Neuronal stem cell (in vitro differentiated cells): ENCODE measurements around the gene BMP4.
A peak's percentile ranks its signal among the peaks of the same experiment; 100 is the strongest.

Source experiments
- DNase-seq: peaks from one replicate; pipeline ENCODE4 v3.0.0-alpha.2; 2013; ENCODE audit warnings: low spot score
- H2AFZ ChIP-seq: one replicate; pipeline ENCODE4 v1.6.1; 2013; ENCODE audit warnings: mild to moderate bottlenecking, low read length, inconsistent platforms
- H2AK5ac ChIP-seq: 2 replicates; pipeline ENCODE4 v1.6.1; 2013; ENCODE audit warnings: low read depth, mild to moderate bottlenecking, inconsistent platforms, low read length, moderate library complexity, mixed read lengths
- H2BK120ac ChIP-seq: 2 replicates; pipeline ENCODE4 v1.6.1; 2013; ENCODE audit warnings: low read depth, mild to moderate bottlenecking, inconsistent platforms, low read length, moderate library complexity, mixed read lengths
- H2BK12ac ChIP-seq: one replicate; pipeline ENCODE4 v1.6.1; 2013; ENCODE audit warnings: low read length, inconsistent platforms
- H2BK15ac ChIP-seq: 2 replicates; pipeline ENCODE4 v1.6.1; 2013; ENCODE audit warnings: mild to moderate bottlenecking, low read length, inconsistent platforms, mixed read lengths
- H2BK5ac ChIP-seq: one replicate; pipeline ENCODE4 v1.6.1; 2013; ENCODE audit warnings: inconsistent platforms, mild to moderate bottlenecking, low read length, moderate library complexity
- H3K14ac ChIP-seq: one replicate; pipeline ENCODE4 v1.6.1; 2013; ENCODE audit warnings: low read length, inconsistent platforms
- H3K18ac ChIP-seq: 2 replicates; pipeline ENCODE4 v1.6.1; 2013; ENCODE audit warnings: low read length, inconsistent platforms
- H3K23ac ChIP-seq: 2 replicates; pipeline ENCODE4 v1.6.1; 2013; ENCODE audit warnings: low read depth, mild to moderate bottlenecking, mixed read lengths, low read length, inconsistent platforms; ENCODE audit not compliant: poor library complexity
- H3K27ac ChIP-seq: replicated peaks from 3 replicates; pipeline ENCODE4 v1.5.1; 2013; ENCODE audit warnings: low read length, inconsistent platforms
- H3K27me3 ChIP-seq, 3 experiments: 2 replicates each; pipeline ENCODE4 v1.6.1; 2013; ENCODE audit warnings: low read length in 3 of 3, mild to moderate bottlenecking in 2 of 3, inconsistent platforms in 1 of 3, low read depth in 1 of 3, mixed read lengths in 1 of 3, moderate library complexity in 1 of 3; ENCODE audit not compliant: control insufficient read depth in 3 of 3, insufficient read depth in 3 of 3
- H3K36me3 ChIP-seq, 2 donors: replicated peaks in 1 of 2; 2 replicates each; pipeline ENCODE4 v1.6.1; 2013; ENCODE audit warnings: low read length in 2 of 2; ENCODE audit not compliant: control insufficient read depth in 2 of 2, insufficient read depth in 2 of 2
- H3K4ac ChIP-seq: 2 replicates; pipeline ENCODE4 v1.6.1; 2013; ENCODE audit warnings: inconsistent platforms, mild to moderate bottlenecking, low read length, moderate library complexity
- H3K4me1 ChIP-seq, 2 donors: 1 replicate in 1 of 2; 2 replicates in 1 of 2; pipeline ENCODE4 v1.6.1; 2013; ENCODE audit warnings: low read length in 2 of 2, low read depth in 1 of 2; ENCODE audit not compliant: control insufficient read depth in 2 of 2, insufficient read depth in 1 of 2
- H3K4me2 ChIP-seq: one replicate; pipeline ENCODE4 v1.6.1; 2013; ENCODE audit warnings: mild to moderate bottlenecking, low read length, inconsistent platforms; ENCODE audit not compliant: insufficient read depth, poor library complexity, severe bottlenecking
- H3K4me3 ChIP-seq, 2 donors: 2 replicates each; pipeline ENCODE4 v1.5.1; 2013; ENCODE audit warnings: low read length in 2 of 2, mild to moderate bottlenecking in 2 of 2, inconsistent platforms in 1 of 2, moderate library complexity in 1 of 2
- H3K79me1 ChIP-seq: one replicate; pipeline ENCODE4 v1.6.1; 2013; ENCODE audit warnings: low read depth, mild to moderate bottlenecking, inconsistent platforms, low read length, moderate library complexity
- H3K9ac ChIP-seq: one replicate; pipeline ENCODE4 v1.6.1; 2013; ENCODE audit warnings: mild to moderate bottlenecking, low read depth, low read length, inconsistent platforms; ENCODE audit not compliant: poor library complexity
- H3K9me3 ChIP-seq, 2 donors: replicated peaks in 1 of 2; 2 replicates each; pipeline versions ENCODE3 to v1.6.1; 2013; ENCODE audit warnings: low read length in 2 of 2, mild to moderate bottlenecking in 2 of 2, inconsistent platforms in 1 of 2, low read depth in 1 of 2, mixed read lengths in 1 of 2, moderate library complexity in 1 of 2; ENCODE audit not compliant: control insufficient read depth in 2 of 2, insufficient read depth in 1 of 2
- H4K8ac ChIP-seq: one replicate; pipeline ENCODE4 v1.6.1; 2013; ENCODE audit warnings: low read depth, mild to moderate bottlenecking, inconsistent platforms, low read length, moderate library complexity
- H4K91ac ChIP-seq: one replicate; pipeline ENCODE4 v1.6.1; 2013; ENCODE audit warnings: low read length, low read depth, mild to moderate bottlenecking, inconsistent platforms; ENCODE audit not compliant: poor library complexity
- WGBS, 2 donors: extraction: QIAGEN DNeasy Blood & Tissue Kit; methylation state at CpG; one replicate each; pipeline ENCODE4 v1.1.7; 2013; ENCODE audit warnings: missing lambda C conversion rate in 2 of 2, mixed read lengths in 1 of 2; ENCODE audit not compliant: insufficient read length in 2 of 2, insufficient replicate concordance in 1 of 2; ENCODE audit errors: extremely low coverage in 2 of 2; 5-methylcytosine and 5-hydroxymethylcytosine counted together

BMP4 gene

GRCh38 chr14:53954551-53955228, 1.9 kb downstream of the BMP4 start:
- Histone ChIP-seq H3K4me1 (peaks cover 6 to 12% of the 10 kb centered on the region in 2 donors), H2BK12ac (no peak overlapping the region), H3K27me3 (peaks cover 20 to 98% (median 73%) of the 10 kb centered on the region in 3 experiments), H3K23ac (no peak overlapping the region), H3K4ac (no peak overlapping the region), H3K36me3 (peaks cover 0 to 2% of the 10 kb centered on the region in 2 donors), H2BK120ac (no peak overlapping the region), H2AK5ac (peak overlapping the region; percentile 12), H3K18ac (peak overlapping the region; percentile 76), H4K8ac (no peak overlapping the region), H4K91ac (no peak overlapping the region), H3K4me2 (peak overlapping the region; percentile 85), H3K9ac (peak overlapping the region; percentile 79), H3K27ac (no peak overlapping the region), H2AFZ (peak overlapping the region; percentile 95), H3K79me1 (no peaks in the 10 kb centered on the region), H3K14ac (no peak overlapping the region), H2BK5ac (no peak overlapping the region), H2BK15ac (no peak overlapping the region), H3K4me3 (peak overlapping the region; percentile 37 to 69), H3K9me3 (no peaks in the 10 kb centered on the region)
- DNase-seq = no peak
- no CpG with 5 or more reads among the region's 53 CpGs for WGBS, 2 donors

DNA sequence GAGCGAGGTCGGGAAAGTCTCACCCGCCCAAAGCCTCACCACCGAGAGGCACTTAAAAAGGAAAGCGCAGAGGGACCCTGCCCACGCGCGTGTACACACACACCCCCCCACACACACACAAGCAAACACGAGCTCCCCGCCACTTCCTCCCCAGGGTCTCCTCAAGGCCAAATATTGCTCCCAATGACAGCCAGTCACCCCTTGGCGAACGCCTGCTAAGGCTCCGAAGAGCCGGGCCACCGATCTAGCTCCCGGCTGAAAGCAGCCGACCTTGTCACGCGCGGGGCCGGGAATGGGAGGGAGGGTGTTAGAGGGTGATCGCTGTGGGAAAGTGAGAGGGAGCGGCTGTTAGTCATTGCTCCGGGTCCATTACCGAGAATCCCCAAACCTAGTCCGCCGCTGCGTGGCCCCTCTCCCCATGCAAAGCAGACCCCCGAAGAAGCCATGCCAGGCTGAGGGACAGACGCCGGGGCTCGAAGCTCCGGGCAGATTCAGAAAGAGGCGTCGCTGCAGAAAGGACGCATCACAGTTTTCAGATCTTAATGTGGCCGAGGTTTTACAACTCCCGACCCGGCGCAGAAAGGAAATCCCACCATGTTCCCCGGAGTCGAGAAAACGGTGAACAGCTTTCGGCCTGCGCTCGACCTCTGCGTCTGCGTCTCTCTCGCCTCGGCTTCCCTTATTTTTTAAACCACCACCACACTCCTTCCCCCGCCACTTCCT, 2.6 kb downstream of the BMP4 start:
- Histone ChIP-seq H4K91ac (no peak overlapping the region), H3K4me1 (peaks cover 6 to 12% of the 10 kb centered on the region in 2 donors), H3K27me3 (peaks cover 20 to 96% (median 76%) of the 10 kb centered on the region in 3 experiments), H3K4me3 (peak overlapping the region; percentile 37 to 81), H2AFZ (peak overlapping the region; percentile 95), H3K14ac (no peak overlapping the region), H2BK5ac (no peak overlapping the region), H3K36me3 (peaks cover 0 to 2% of the 10 kb centered on the region in 2 donors), H2BK15ac (no peak overlapping the region), H3K18ac (peak overlapping the region; percentile 92), H3K9ac (peak overlapping the region; percentile 74), H3K27ac (no peak overlapping the region), H3K23ac (peak overlapping the region; percentile 9), H3K4me2 (peak overlapping the region; percentile 85), H3K9me3 (no peaks in the 10 kb centered on the region), H2BK120ac (no peak overlapping the region), H2AK5ac (no peak overlapping the region), H4K8ac (no peak overlapping the region), H3K4ac (no peak overlapping the region), H3K79me1 (no peaks in the 10 kb centered on the region), H2BK12ac (no peak overlapping the region)
- DNase-seq = no peak
- WGBS, 2 donors = no CpG with 5 or more reads among the region's 51 CpGs

DNA sequence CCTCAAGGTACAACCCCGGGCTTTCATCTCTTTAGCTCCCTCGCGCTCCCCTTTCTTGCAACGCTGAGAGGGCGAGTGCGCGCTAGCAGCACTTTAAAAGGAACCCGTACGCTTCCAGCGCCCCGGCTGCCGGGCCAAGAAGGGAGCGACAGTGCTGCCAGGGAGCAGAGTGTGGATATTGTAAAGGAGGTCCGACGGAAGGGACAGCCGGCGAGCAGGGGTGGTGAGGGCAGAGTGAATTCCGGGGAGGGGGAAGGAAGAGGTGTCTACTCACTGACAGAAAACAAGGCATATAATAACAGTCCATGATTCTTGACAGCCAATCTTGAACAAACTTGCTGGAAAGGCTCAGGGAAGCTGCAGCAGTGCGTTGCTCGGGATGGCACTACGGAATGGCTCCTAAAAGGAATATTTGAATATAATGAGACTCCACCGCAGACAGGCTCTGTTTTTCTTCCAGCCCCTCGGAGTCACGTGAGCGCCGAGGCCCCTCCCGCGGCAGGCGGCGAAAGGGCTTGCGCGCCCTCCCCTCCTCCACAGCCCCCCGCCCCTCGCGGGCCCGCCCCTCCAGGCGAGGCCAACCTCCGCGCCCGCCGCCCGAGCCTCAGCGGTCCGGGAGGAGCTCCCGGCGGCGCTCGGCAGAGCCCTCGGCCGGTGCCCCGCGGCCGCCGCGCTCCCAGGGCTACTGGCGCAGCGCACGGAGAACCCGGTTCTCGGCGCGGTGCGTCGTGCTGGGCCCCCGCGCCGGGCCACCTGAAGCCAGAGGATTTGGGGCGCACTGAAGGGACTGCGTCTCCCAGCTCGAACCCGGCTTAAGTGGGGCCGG, 3.4 kb downstream of the BMP4 start:
- H4K8ac ChIP-seq = no peak overlapping the region
- no peaks in the 10 kb centered on the region for H3K9me3 ChIP-seq
- peak overlapping the region; percentile 9 for H3K23ac ChIP-seq
- no peak overlapping the region for H3K27ac ChIP-seq
- no CpG with 5 or more reads among the region's 72 CpGs for WGBS, 2 donors
- H2AFZ ChIP-seq = peak overlapping the region; percentile 95
- no peak overlapping the region for H2BK5ac ChIP-seq
- no peak overlapping the region for H2BK120ac ChIP-seq
- H3K4me2 ChIP-seq = peak overlapping the region; percentile 85
- H3K18ac ChIP-seq = peak overlapping the region; percentile 92
- no peak for DNase-seq
- peaks cover 6 to 12% of the 10 kb centered on the region in 2 donors for H3K4me1 ChIP-seq
- peaks cover 20 to 96% (median 81%) of the 10 kb centered on the region in 3 experiments for H3K27me3 ChIP-seq
- H3K4me3 ChIP-seq = peak overlapping the region; percentile 37 to 81
- H3K9ac ChIP-seq = peak overlapping the region; percentile 74
- no peak overlapping the region for H3K4ac ChIP-seq
- no peak overlapping the region for H4K91ac ChIP-seq
- H3K14ac ChIP-seq = no peak overlapping the region
- H2BK15ac ChIP-seq = peak overlapping the region; percentile 3
- H3K79me1 ChIP-seq = no peaks in the 10 kb centered on the region
- peaks cover 0 to 2% of the 10 kb centered on the region in 2 donors for H3K36me3 ChIP-seq
- no peak overlapping the region for H2BK12ac ChIP-seq
- H2AK5ac ChIP-seq = no peak overlapping the region
